GM12873 (cell line): ENCODE measurements around the gene CFAP45.

Experiments
- CTCF ChIP-seq: IDR thresholded peaks from 2 replicates; pipeline ENCODE4 v1.5.1; 2012; ENCODE audit warnings: low read depth, mild to moderate bottlenecking, moderate library complexity, low read length, control low read depth; ENCODE audit not compliant: insufficient read depth; ENCODE audit errors: missing control alignments

Gene CFAP45

GRCh38 chr1:159870704-159871103 lies 29.3 kb downstream of the CFAP45 start:
- no peak for TF ChIP-seq CTCF

- TF ChIP-seq CTCF: no peak
These were observed 30.4 kb downstream of the CFAP45 start for GRCh38 chr1:159869607-159870006.

- no peak for TF ChIP-seq CTCF
These were observed 30.8 kb downstream of the CFAP45 start for GRCh38 chr1:159869173-159869572.

- TF ChIP-seq CTCF: no peak
These were observed 31.2 kb downstream of the CFAP45 start for GRCh38 chr1:159868766-159869165.

GRCh38 chr1:159867664-159868026 lies 32.3 kb downstream of the CFAP45 start:
- TF ChIP-seq CTCF: no peak

- no peak for TF ChIP-seq CTCF
These were observed 32.9 kb downstream of the CFAP45 start for GRCh38 chr1:159866905-159867663.

GRCh38 chr1:159866066-159866465 lies 33.9 kb downstream of the CFAP45 start:
- no peak for TF ChIP-seq CTCF
